Right cardiac atrium (tissue), 5 donors: Measurements from ENCODE around the gene TEX12. TPM values are rescaled to one million over a fixed set of nuclear protein-coding genes. Genes with fewer than 3 reads are reported as not detected.
A peak's percentile ranks its signal among the peaks of the same experiment; 100 is the strongest.
"Not testable (repeated sequence)": the region's sequence is repeated elsewhere in the genome, so short reads cannot be mapped to it uniquely, and the experiment has no call there.

Experiments used
- ATAC-seq, 2 donors: fragments of 200-7000 bp; cut with Tn5 transposase; one replicate each; pipeline versions ENCODE4 v1.8.0 to v1.9.1; 2020; ENCODE audit warnings: moderate library complexity in 2 of 2, mild to moderate bottlenecking in 1 of 2
- DNase-seq, 3 donors: peaks; one replicate each; pipeline ENCODE4 v3.0.0-alpha.2; 2020
- H3K27ac ChIP-seq: one replicate; pipeline ENCODE4 v1.5.1; 2013; ENCODE audit warnings: mild to moderate bottlenecking, low read length, control low read depth, moderate library complexity
- H3K27me3 ChIP-seq: one replicate; pipeline ENCODE4 v1.6.1; 2013; ENCODE audit not compliant: control insufficient read depth, insufficient read depth
- H3K4me1 ChIP-seq: one replicate; pipeline ENCODE4 v1.6.1; 2013; ENCODE audit warnings: low read length; ENCODE audit not compliant: control insufficient read depth, insufficient read depth
- H3K4me3 ChIP-seq: one replicate; pipeline ENCODE4 v1.5.1; 2013; ENCODE audit warnings: low read length, control low read depth
- H3K9me3 ChIP-seq: one replicate; pipeline ENCODE4 v1.6.1; 2013; ENCODE audit warnings: low read length; ENCODE audit not compliant: control insufficient read depth
- WGBS: extraction: QIAGEN DNeasy Blood & Tissue Kit; methylation state at CpG from one replicate; pipeline ENCODE4 v1.1.7; 2013; 5-methylcytosine and 5-hydroxymethylcytosine counted together
- intact Hi-C, 4 donors: fragments of 100-400 bp; cut with DNase I; formaldehyde crosslinking; loops; one replicate each; pipeline versions ENCODE4 v1.11.0 to v1.14.0; 2022 to 2023
- polyA plus RNA-seq: library from polyadenylated mRNA; stranded (reverse); fragments of 200-250 nt; gene quantifications from one replicate; pipeline ENCODE4 v1.2.3, GENCODE V29; 2013
- total RNA-seq, 4 donors: library from RNA; stranded (reverse); fragmentation: NEBNext Ultra II Directional; extraction: Animal tissue kit (Norgen Biotek cat#: 25700); gene quantifications; one replicate each; pipeline ENCODE4 v1.2.1, GENCODE V29; 2021
- donor health status: healthy with polysubstance abuse.
- donor health status: DM: no; HTN: yes; CAD: no.
- donor health status: DM: no; HTN: no; CAD: no.
- donor health status: DM: no; HTN: yes; CAD: no; lungs with severe emphysema.
- donor health status: DM: yes; HTN: yes; CAD: no.

TEX12 gene
- total and polyA plus RNA-seq, 5 donors, result 0.20 to 1.1 TPM; not detected in 3

GRCh38 chr11:112185883-112186282 is 18.7 kb downstream of the TEX12 start:
- Histone ChIP-seq H3K27ac (peak overlapping the region; percentile 75), H3K27me3 (no peaks in the 10 kb centered on the region), H3K4me1 (peaks cover 4% of the 10 kb centered on the region), H3K4me3 (no peak overlapping the region), H3K9me3 (no peaks in the 10 kb centered on the region)
- intact Hi-C loops, result no loop called here
- peak; percentile 54 to 61 for ATAC-seq
- DNase-seq, result no peak

GRCh38 chr11:112186304-112186703 is 19.1 kb downstream of the TEX12 start:
- Histone ChIP-seq H3K27me3 (no peaks in the 10 kb centered on the region), H3K27ac (peak overlapping the region; percentile 75), H3K4me3 (no peak overlapping the region), H3K9me3 (no peaks in the 10 kb centered on the region), H3K4me1 (peaks cover 4% of the 10 kb centered on the region)
- intact Hi-C loops, result no loop called here
- peak in 1 of 2 donors; percentile 41 for ATAC-seq
- no peak for DNase-seq

- WGBS, result 83% methylated on average over 11 of the region's 11 CpGs
Observed at GRCh38 chr11:112195113-112195512, 27.9 kb downstream of the TEX12 start.

GRCh38 chr11:112195951-112196351 is 28.8 kb downstream of the TEX12 start:
- ATAC-seq, result no peak
- 38% methylated on average over 2 of the region's 2 CpGs for WGBS
- no peaks in the 10 kb centered on the region for H3K4me1 ChIP-seq
- DNase-seq, result no peak
- intact Hi-C loops, result no loop called here
- no peak overlapping the region for H3K4me3 ChIP-seq
- no peaks in the 10 kb centered on the region for H3K27me3 ChIP-seq
- H3K27ac ChIP-seq, result no peak overlapping the region
- H3K9me3 ChIP-seq, result no peaks in the 10 kb centered on the region

More at GRCh38 chr11:112195113-112195512, 27.9 kb downstream of the TEX12 start:
- H3K4me1 ChIP-seq, H3K27me3 ChIP-seq, H3K4me3 ChIP-seq, intact Hi-C loops, DNase-seq, H3K9me3 ChIP-seq, ATAC-seq, H3K27ac ChIP-seq: not testable (repeated sequence)

- Histone ChIP-seq H3K9me3 (no peaks in the 10 kb centered on the region), H3K27ac (no peak overlapping the region), H3K4me3 (no peak overlapping the region), H3K4me1 (no peaks in the 10 kb centered on the region), H3K27me3 (no peaks in the 10 kb centered on the region)
- WGBS, result 91% methylated on average over 2 of the region's 2 CpGs
- DNase-seq (no peak), ATAC-seq (no peak)
- intact Hi-C loops, result no loop called here
Observed at GRCh38 chr11:112196519-112197087, 29.4 kb downstream of the TEX12 start.

GRCh38 chr11:112199101-112199500 is 31.9 kb downstream of the TEX12 start:
- intact Hi-C loops, H3K27ac ChIP-seq, ATAC-seq, H3K9me3 ChIP-seq, H3K4me3 ChIP-seq, H3K27me3 ChIP-seq, DNase-seq, H3K4me1 ChIP-seq: not testable (repeated sequence)
- 82% methylated on average over 4 of the region's 4 CpGs for WGBS

- no peaks in the 10 kb centered on the region for H3K9me3 ChIP-seq
- no peak overlapping the region for H3K27ac ChIP-seq
- ATAC-seq, result no peak
- DNase-seq, result no peak
- H3K4me3 ChIP-seq, result no peak overlapping the region
- no peaks in the 10 kb centered on the region for H3K27me3 ChIP-seq
- 32% methylated on average over 2 of the region's 2 CpGs for WGBS
- no peaks in the 10 kb centered on the region for H3K4me1 ChIP-seq
- intact Hi-C loops, result no loop called here
Observed at GRCh38 chr11:112200252-112200651, 33.1 kb downstream of the TEX12 start.

- Histone ChIP-seq H3K9me3 (no peaks in the 10 kb centered on the region), H3K4me3 (no peak overlapping the region), H3K27ac (no peak overlapping the region), H3K4me1 (no peaks in the 10 kb centered on the region), H3K27me3 (no peaks in the 10 kb centered on the region)
- intact Hi-C loops, result no loop called here
- ATAC-seq (no peak), DNase-seq (peak in 1 of 3 donors; percentile 60)
- WGBS, result 96% methylated on average over 23 of the region's 23 CpGs
Observed at GRCh38 chr11:112206071-112206470, 38.9 kb downstream of the TEX12 start.

GRCh38 chr11:112210890-112211289 is 43.7 kb downstream of the TEX12 start:
- WGBS, result 67% methylated on average over 1 of the region's 1 CpG
- ATAC-seq, result no peak
- no peaks in the 10 kb centered on the region for H3K27me3 ChIP-seq
- no peaks in the 10 kb centered on the region for H3K4me1 ChIP-seq
- intact Hi-C loops, result no loop called here
- H3K4me3 ChIP-seq, result no peak overlapping the region
- no peak overlapping the region for H3K27ac ChIP-seq
- no peak for DNase-seq
- no peaks in the 10 kb centered on the region for H3K9me3 ChIP-seq

- Histone ChIP-seq H3K27me3 (no peaks in the 10 kb centered on the region), H3K27ac (no peak overlapping the region), H3K4me1 (no peaks in the 10 kb centered on the region), H3K9me3 (no peaks in the 10 kb centered on the region), H3K4me3 (no peak overlapping the region)
- DNase-seq, result no peak
- intact Hi-C loops, result no loop called here
- WGBS, result 60% methylated on average over 2 of the region's 2 CpGs
- ATAC-seq, result no peak
Observed at GRCh38 chr11:112211536-112211935, 44.4 kb downstream of the TEX12 start.

- ATAC-seq, result no peak
- 94% methylated on average over 3 of the region's 3 CpGs for WGBS
- Histone ChIP-seq H3K9me3 (no peaks in the 10 kb centered on the region), H3K4me3 (no peak overlapping the region), H3K4me1 (no peaks in the 10 kb centered on the region), H3K27ac (no peak overlapping the region), H3K27me3 (no peaks in the 10 kb centered on the region)
- no peak for DNase-seq
- intact Hi-C loops, result no loop called here
Observed at GRCh38 chr11:112212290-112212689, 45.1 kb downstream of the TEX12 start.

- Histone ChIP-seq H3K4me3 (no peak overlapping the region), H3K27me3 (no peaks in the 10 kb centered on the region), H3K27ac (no peak overlapping the region), H3K4me1 (no peaks in the 10 kb centered on the region), H3K9me3 (no peaks in the 10 kb centered on the region)
- intact Hi-C loops, result no loop called here
- DNase-seq (no peak), ATAC-seq (peak; percentile 29 to 63)
Observed at GRCh38 chr11:112212710-112213109, 45.5 kb downstream of the TEX12 start.
